NCI-H2227 (cell line): ENCODE measurements around the gene DLG2.

Experiments used
- DNase-seq: peaks from one replicate; lab custom pipeline; 2025; ENCODE audit not compliant: unreplicated experiment; lab: John Stamatoyannopoulos, UW

DLG2 gene

GRCh38 chr11:83979593-83979992, 1647.6 kb downstream of the DLG2 start:
- DNase-seq: no peak

GRCh38 chr11:83978942-83979341, 1648.2 kb downstream of the DLG2 start:
- no peak for DNase-seq

- no peak for DNase-seq
These were observed 1651.1 kb downstream of the DLG2 start for GRCh38 chr11:83976086-83976485.

GRCh38 chr11:83972536-83972935, 1654.6 kb downstream of the DLG2 start:
- no peak for DNase-seq

GRCh38 chr11:83971063-83971462, 1656.1 kb downstream of the DLG2 start:
- DNase-seq: peak; percentile 11

DNA sequence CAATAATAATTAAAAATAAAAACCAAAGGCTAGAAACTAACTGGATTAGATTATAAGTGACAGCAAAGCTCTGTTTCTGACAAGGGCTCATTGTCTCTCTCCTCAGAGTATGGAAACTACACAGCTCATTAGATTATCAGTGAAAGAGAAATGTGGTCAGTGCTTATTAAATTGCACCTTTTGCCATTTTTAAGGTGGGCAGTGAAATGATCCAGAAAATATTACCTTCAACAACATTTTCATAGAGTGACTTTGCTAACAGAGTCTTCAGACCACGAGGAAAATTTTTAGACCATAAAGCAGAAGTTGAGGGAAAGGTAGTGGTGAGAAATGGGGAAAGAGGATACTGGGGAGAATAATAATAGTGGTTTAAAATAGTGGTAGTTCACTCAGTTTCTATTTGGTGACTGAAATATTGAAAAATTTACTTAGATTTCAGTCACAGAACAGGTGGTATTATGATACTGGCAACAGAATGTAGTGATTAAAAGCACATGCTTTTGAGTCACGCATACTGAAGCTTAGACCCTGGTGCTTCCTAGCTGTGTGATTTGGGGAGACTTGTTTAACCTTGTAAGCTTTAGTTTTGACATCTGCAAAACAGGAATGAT, 1657.0 kb downstream of the DLG2 start:
- DNase-seq: no peak

DNA sequence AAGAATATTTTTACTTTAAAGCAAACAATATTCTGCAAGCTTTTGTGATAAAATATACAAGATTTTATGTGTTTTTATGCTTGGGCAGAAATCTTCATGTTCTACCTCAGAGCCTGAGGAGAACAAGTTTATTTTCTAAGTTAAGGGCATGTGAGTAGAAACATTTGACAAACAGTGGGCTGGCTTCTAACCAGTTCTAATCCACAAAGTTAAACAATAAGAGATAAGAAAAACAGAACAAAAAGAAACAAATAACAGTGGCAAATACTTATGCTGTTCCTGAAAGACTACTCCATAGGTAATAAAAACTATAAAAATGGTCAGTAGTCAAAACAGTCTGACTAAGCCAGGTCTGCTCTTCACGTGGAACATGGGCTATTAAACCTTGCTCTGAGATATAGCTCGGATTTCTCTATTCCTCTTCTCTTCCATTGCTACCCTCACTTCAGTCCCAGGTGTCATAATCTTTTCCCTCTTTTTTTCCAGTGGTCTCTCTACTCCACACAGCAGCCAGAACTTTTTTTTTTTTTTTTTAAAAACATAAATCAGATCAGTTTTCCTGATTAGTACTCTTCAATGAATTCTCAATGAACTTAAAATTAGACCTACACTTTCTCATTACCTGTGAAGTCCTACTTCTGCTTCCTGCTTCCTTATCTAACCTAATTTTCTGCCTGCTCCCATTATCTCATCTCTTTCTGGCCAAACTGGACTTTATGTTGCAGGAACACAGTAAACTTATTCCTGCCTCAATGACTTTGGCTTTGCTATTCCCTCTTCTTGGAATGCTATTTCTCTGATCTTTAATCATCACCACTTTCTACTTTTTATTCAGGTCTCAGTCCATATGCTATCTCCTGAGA, 1669.9 kb downstream of the DLG2 start:
- DNase-seq: no peak

DNA sequence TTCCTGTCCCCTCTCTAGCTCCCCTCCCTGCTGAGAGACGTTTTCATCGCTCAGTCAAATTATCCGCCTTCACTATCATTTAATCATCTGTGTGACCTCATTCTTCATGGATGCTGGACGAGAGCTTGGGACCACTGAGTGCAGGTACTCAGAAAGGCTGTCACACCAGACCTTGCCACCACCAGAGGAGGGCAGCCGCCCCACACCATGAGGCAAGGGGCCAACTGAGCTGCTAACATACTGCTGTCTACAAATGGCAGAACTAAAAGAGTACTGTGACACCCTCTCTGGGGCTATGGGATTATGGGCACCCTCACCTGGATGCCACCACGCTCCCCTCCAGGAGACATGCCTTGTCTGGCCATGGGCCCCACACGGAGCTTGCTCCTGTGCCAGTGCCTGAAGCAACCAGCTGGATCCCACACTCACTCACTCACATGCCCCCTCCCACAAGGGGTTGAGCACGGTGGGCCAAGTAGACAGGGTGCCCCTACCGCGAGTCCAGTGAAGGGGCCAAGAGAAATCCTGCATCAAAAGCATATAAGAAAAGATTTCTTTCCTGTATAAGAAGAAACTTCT, 1670.9 kb downstream of the DLG2 start:
- no peak for DNase-seq

- DNase-seq: no peak
These were observed 1672.4 kb downstream of the DLG2 start for GRCh38 chr11:83954780-83955179.

DNA sequence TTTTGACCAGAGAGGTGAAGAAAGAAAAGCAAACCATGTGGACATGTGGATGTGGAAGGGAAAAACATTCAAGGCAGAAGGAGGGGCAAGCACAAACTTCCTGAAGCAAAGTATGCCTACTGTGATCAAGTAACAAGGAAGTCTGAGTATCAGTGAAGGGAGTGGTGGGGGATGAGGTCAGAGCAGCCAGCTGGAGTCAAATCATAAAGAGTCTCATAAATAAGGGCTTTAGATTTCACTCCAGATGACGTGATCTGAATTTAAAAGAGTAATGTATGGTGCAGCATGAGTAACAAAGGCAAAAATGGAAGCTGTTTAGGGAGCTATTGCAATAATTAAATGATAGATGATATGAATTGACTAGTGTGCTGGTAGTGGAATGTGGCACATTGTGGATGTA, 1675.6 kb downstream of the DLG2 start:
- DNase-seq: peak; percentile 2

GRCh38 chr11:83948200-83948599, 1678.9 kb downstream of the DLG2 start:
- DNase-seq: peak; percentile 17

GRCh38 chr11:83945976-83946375, 1681.2 kb downstream of the DLG2 start:
- no peak for DNase-seq

DNA sequence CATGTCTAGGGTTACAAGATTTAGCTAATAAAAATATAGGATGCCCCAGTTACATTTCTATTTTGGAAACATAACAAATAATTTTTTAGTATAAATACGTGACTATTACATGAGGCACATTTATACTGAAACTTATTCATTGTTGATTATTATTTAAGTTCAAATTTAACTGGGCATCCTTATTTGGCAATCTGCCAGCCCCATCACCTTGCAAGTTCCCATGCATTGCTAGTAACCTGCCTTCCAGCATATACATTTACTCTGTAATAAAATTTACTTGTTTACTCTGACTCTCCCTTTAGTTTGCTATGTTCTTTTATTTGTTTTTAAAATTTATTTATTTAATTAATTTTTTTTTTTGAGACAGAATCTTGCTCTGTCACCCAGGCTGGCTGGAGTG, 1686.1 kb downstream of the DLG2 start:
- no peak for DNase-seq

- no peak for DNase-seq
These were observed 1689.0 kb downstream of the DLG2 start for GRCh38 chr11:83938148-83938547.

GRCh38 chr11:83933008-83933407, 1694.1 kb downstream of the DLG2 start:
- no peak for DNase-seq

GRCh38 chr11:83927422-83927821, 1699.7 kb downstream of the DLG2 start:
- DNase-seq: no peak

DNA sequence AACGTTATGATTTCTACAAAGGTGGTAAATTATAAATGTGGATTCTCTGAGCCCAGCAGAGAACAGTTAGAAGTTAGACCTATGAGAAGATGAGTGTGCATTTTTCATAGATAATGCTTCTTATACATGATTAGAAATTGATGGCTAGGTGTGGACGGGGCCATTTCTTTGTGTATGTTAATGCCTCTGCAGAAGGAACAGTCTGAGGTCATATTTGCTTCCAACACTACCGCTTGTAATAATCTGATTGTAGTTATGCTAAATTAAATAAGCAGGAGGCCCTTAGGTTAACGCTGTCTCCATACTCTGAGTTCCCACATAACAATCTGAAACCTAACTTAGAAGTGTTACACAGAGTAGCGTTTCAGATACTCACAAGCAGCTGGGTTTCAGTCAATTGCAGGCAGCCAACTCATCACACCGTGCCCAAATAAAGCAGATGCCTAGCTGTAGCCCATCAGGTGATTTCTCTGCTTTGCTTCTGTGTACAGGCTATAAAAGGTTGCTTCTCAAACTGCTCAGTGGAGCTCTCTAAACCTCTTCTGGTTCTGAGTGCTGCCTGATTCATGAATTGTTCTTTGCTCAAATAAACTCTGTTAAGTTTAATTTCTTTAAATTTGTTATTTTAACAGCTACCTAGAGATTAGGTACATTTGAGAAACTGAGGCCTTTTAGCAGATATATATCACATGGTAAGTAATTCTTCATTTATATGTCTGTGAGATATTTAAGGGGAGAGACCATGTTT, 1702.2 kb downstream of the DLG2 start:
- DNase-seq: no peak

DNA sequence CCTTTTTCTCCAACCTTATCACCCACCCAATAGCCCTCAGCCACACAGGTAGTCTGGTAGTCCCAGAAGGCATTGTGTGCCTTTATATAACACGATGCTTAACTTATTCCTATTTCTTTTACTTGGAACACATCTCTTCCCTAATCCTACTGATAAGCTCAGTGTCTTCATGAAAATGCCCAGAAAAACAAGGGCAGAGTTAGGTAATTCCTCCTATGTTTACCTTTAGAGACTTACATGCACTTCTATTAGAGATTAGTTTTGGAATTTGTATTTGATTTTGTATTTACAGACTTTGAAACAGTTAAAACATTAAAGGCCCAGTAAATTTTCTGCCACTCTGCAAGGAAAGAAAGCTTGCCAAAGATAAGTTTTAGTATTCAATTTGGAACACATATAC, 1703.2 kb downstream of the DLG2 start:
- no peak for DNase-seq

DNA sequence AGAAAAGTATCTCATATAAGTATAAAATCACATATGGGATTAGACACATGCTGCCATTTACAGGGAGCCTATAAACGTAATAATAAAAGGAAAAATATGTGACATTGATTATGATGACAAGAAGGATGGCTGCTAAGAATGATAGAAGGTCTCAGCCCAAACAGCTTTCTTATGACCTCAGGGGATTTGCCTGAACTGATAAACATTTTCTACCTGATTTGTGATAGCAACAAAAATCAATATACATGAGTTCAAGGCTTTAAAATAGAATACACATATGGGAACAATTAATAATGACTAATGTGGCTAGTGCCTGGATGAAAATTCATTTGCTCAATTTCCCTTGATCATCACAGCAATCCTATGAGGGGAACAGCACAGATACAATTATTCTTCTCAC, 1704.2 kb downstream of the DLG2 start:
- DNase-seq: no peak

- DNase-seq: no peak
These were observed 1704.8 kb downstream of the DLG2 start for GRCh38 chr11:83922318-83922717.

- DNase-seq: no peak
These were observed 1705.5 kb downstream of the DLG2 start for GRCh38 chr11:83921447-83922192.
